ENCODE data around the gene PDZRN4.

DNA sequence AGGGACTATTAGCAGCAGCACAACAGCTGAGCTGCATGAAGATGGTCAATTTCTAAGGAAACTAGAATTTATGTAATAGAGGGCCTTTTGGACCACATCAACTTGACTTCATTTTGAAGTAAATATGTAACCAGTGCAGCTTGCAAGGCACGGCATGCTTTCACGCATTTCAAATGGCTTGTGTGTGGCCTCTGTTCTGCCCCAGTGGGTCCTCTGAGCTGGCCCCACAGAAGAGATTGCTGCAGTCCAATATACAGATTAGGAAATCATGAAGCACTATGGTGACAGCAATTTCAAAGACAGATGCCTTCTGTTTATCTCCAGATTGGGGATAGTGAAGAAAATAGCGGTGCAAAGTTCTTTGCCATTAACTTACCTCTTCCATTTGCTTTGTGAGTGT is 101.4 kb downstream of the PDZRN4 start:
- TF ChIP-seq, protein P1, sequence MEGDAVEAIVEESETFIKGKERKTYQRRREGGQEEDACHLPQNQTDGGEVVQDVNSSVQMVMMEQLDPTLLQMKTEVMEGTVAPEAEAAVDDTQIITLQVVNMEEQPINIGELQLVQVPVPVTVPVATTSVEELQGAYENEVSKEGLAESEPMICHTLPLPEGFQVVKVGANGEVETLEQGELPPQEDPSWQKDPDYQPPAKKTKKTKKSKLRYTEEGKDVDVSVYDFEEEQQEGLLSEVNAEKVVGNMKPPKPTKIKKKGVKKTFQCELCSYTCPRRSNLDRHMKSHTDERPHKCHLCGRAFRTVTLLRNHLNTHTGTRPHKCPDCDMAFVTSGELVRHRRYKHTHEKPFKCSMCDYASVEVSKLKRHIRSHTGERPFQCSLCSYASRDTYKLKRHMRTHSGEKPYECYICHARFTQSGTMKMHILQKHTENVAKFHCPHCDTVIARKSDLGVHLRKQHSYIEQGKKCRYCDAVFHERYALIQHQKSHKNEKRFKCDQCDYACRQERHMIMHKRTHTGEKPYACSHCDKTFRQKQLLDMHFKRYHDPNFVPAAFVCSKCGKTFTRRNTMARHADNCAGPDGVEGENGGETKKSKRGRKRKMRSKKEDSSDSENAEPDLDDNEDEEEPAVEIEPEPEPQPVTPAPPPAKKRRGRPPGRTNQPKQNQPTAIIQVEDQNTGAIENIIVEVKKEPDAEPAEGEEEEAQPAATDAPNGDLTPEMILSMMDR (conservative IDR thresholded peaks at IDR 0.05; ENCODE audit: low read depth, low read length), result no peak
- no peak for TF ChIP-seq EZH2 (IDR thresholded peaks at IDR 0.05; ENCODE audit: borderline replicate concordance, low read depth, low read length, poor library complexity, severe bottlenecking)
